Measurements from ENCODE around the gene PRSS8. TPM values are rescaled to one million over a fixed set of nuclear protein-coding genes. Genes with fewer than 3 reads are reported as not detected.
"Not testable (repeated sequence)": the region's sequence is repeated elsewhere in the genome, so short reads cannot be mapped to it uniquely, and the experiment has no call there.

Gene PRSS8
- total and polyA plus RNA-seq, 2 donors (not counting 1 experiment from before 2014, with no cell fraction given): not detected

GRCh38 chr16:31148281-31148728, 12.8 kb upstream of the PRSS8 start:
- Histone ChIP-seq H3K4me2 (ENCODE audit: extremely low read depth, insufficient read depth, low read length) (no peak overlapping the region), H3K36me3 (ENCODE audit: control insufficient read depth, insufficient read depth, low read length) (no peaks in the 10 kb centered on the region), H3K79me2 (ENCODE audit: control insufficient read depth, insufficient read depth, low read length) (no peaks in the 10 kb centered on the region), H2AFZ (ENCODE audit: low read length) (no peak overlapping the region), H3K9ac (ENCODE audit: insufficient read depth, low read length) (no peak overlapping the region), H3K4me3 (replicated peaks in 1 of 4; ENCODE audit: control extremely low read depth in 1 of 4, insufficient read depth in 1 of 4, low read depth in 3 of 4, low read length in 4 of 4) (no peak overlapping the region), H3K27me3 (ENCODE audit: control insufficient read depth, insufficient read depth, low read length) (peaks cover 27% of the 10 kb centered on the region), H3K9me3 (ENCODE audit: control insufficient read depth, insufficient read depth, low read depth, low read length) (no peaks in the 10 kb centered on the region), H3K4me1 (ENCODE audit: control insufficient read depth, extremely low read depth, insufficient read depth, low read length) (no peaks in the 10 kb centered on the region), H4K20me1 (ENCODE audit: control insufficient read depth, extremely low read depth, insufficient read depth, low read length) (no peaks in the 10 kb centered on the region), H3K27ac (ENCODE audit: insufficient read depth, low read length) (no peak overlapping the region)
- TF ChIP-seq CTCF (conservative IDR thresholded peaks at IDR 0.05 in 1 of 2, IDR thresholded peaks at IDR 0.05 in 1 of 2; ENCODE audit: low read depth in 1 of 2, low read length in 2 of 2): no peak
- no peak for DNase-seq (ENCODE audit: low read depth in 2 of 2)

GRCh38 chr16:31147574-31147973, 12.0 kb upstream of the PRSS8 start:
- no peaks in the 10 kb centered on the region for H3K9me3 ChIP-seq (ENCODE audit: control insufficient read depth, insufficient read depth, low read depth, low read length)
- no peak overlapping the region for H2AFZ ChIP-seq (ENCODE audit: low read length)
- no peaks in the 10 kb centered on the region for H3K79me2 ChIP-seq (ENCODE audit: control insufficient read depth, insufficient read depth, low read length)
- peak; percentile 67 for TF ChIP-seq EZH2 (IDR thresholded peaks at IDR 0.05; ENCODE audit: low read length, missing control alignments)
- no peak for TF ChIP-seq CTCF (conservative IDR thresholded peaks at IDR 0.05 in 1 of 2, IDR thresholded peaks at IDR 0.05 in 1 of 2; ENCODE audit: low read depth in 1 of 2, low read length in 2 of 2)
- no peak overlapping the region for H3K27ac ChIP-seq (ENCODE audit: insufficient read depth, low read length)
- DNase-seq (ENCODE audit: low read depth in 2 of 2): no peak
- H4K20me1 ChIP-seq (ENCODE audit: control insufficient read depth, extremely low read depth, insufficient read depth, low read length): no peaks in the 10 kb centered on the region
- no peak overlapping the region for H3K4me2 ChIP-seq (ENCODE audit: extremely low read depth, insufficient read depth, low read length)
- H3K36me3 ChIP-seq (ENCODE audit: control insufficient read depth, insufficient read depth, low read length): no peaks in the 10 kb centered on the region
- no peaks in the 10 kb centered on the region for H3K4me1 ChIP-seq (ENCODE audit: control insufficient read depth, extremely low read depth, insufficient read depth, low read length)
- H3K4me3 ChIP-seq (replicated peaks in 1 of 4; ENCODE audit: control extremely low read depth in 1 of 4, insufficient read depth in 1 of 4, low read depth in 3 of 4, low read length in 4 of 4): no peak overlapping the region
- H3K27me3 ChIP-seq (ENCODE audit: control insufficient read depth, insufficient read depth, low read length): peaks cover 27% of the 10 kb centered on the region
- no peak overlapping the region for H3K9ac ChIP-seq (ENCODE audit: insufficient read depth, low read length)

- DNase-seq (ENCODE audit: low read depth in 2 of 2): no peak
- no peak overlapping the region for H3K27ac ChIP-seq (ENCODE audit: insufficient read depth, low read length)
- no peaks in the 10 kb centered on the region for H4K20me1 ChIP-seq (ENCODE audit: control insufficient read depth, extremely low read depth, insufficient read depth, low read length)
- H3K4me3 ChIP-seq (replicated peaks in 1 of 4; ENCODE audit: control extremely low read depth in 1 of 4, insufficient read depth in 1 of 4, low read depth in 3 of 4, low read length in 4 of 4): no peak overlapping the region
- peaks cover 27% of the 10 kb centered on the region for H3K27me3 ChIP-seq (ENCODE audit: control insufficient read depth, insufficient read depth, low read length)
- no peaks in the 10 kb centered on the region for H3K79me2 ChIP-seq (ENCODE audit: control insufficient read depth, insufficient read depth, low read length)
- no peaks in the 10 kb centered on the region for H3K36me3 ChIP-seq (ENCODE audit: control insufficient read depth, insufficient read depth, low read length)
- H3K9ac ChIP-seq (ENCODE audit: insufficient read depth, low read length): no peak overlapping the region
- H3K4me1 ChIP-seq (ENCODE audit: control insufficient read depth, extremely low read depth, insufficient read depth, low read length): peaks cover 7% of the 10 kb centered on the region
- no peaks in the 10 kb centered on the region for H3K9me3 ChIP-seq (ENCODE audit: control insufficient read depth, insufficient read depth, low read depth, low read length)
- H2AFZ ChIP-seq (ENCODE audit: low read length): no peak overlapping the region
- H3K4me2 ChIP-seq (ENCODE audit: extremely low read depth, insufficient read depth, low read length): no peak overlapping the region
- no peak for TF ChIP-seq EZH2 (IDR thresholded peaks at IDR 0.05; ENCODE audit: low read length, missing control alignments)
- TF ChIP-seq CTCF (conservative IDR thresholded peaks at IDR 0.05 in 1 of 2, IDR thresholded peaks at IDR 0.05 in 1 of 2; ENCODE audit: low read depth in 1 of 2, low read length in 2 of 2): no peak
Observed at GRCh38 chr16:31145398-31145990, 10.0 kb upstream of the PRSS8 start.

- peaks cover 23% of the 10 kb centered on the region for H3K27me3 ChIP-seq (ENCODE audit: control insufficient read depth, insufficient read depth, low read length)
- H3K27ac ChIP-seq (ENCODE audit: insufficient read depth, low read length); H3K36me3 ChIP-seq (ENCODE audit: control insufficient read depth, insufficient read depth, low read length); H3K9ac ChIP-seq (ENCODE audit: insufficient read depth, low read length); H3K79me2 ChIP-seq (ENCODE audit: control insufficient read depth, insufficient read depth, low read length); H3K4me1 ChIP-seq (ENCODE audit: control insufficient read depth, extremely low read depth, insufficient read depth, low read length); H4K20me1 ChIP-seq (ENCODE audit: control insufficient read depth, extremely low read depth, insufficient read depth, low read length); H2AFZ ChIP-seq (ENCODE audit: low read length); H3K9me3 ChIP-seq (ENCODE audit: control insufficient read depth, insufficient read depth, low read depth, low read length); H3K4me2 ChIP-seq (ENCODE audit: extremely low read depth, insufficient read depth, low read length); H3K4me3 ChIP-seq (replicated peaks in 1 of 4; ENCODE audit: control extremely low read depth in 1 of 4, insufficient read depth in 1 of 4, low read depth in 3 of 4, low read length in 4 of 4): not testable (repeated sequence)
- DNase-seq (ENCODE audit: low read depth in 2 of 2): peak in 1 of 2 donors; percentile 16
Observed at GRCh38 chr16:31144418-31144817, 8.9 kb upstream of the PRSS8 start.

Data from fibroblast of lung (primary cell).